Suppressor macrophage (primary cell): ENCODE measurements around the gene NTN1.

Experiments used
- DNase-seq, 4 experiments: peaks; one replicate each; pipeline ENCODE4 v3.0.0-alpha.2; 2020 to 2022

NTN1 gene

DNA sequence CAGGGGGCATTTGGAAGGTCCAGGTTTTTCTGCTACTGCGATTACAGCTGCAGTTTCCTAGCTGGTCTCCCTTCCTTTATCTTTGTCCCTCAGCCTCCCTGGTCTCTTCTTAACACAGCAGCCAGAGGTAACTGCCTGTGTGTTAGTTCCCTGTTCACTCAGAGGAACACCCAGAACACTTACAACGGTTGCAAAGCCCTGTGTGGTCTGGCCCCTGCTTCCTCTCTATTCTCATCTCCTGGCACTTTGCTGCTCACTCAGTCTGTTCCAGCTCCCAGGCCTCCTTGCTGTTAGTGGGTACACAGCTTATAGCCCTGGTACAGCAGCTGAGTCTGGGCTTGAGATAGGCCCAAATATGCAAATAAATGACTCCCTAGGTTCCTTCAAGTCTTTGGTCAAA lies 16.4 kb downstream of the NTN1 start:
- DNase-seq: peak in 2 of 4 experiments; percentile 36 to 38

DNA sequence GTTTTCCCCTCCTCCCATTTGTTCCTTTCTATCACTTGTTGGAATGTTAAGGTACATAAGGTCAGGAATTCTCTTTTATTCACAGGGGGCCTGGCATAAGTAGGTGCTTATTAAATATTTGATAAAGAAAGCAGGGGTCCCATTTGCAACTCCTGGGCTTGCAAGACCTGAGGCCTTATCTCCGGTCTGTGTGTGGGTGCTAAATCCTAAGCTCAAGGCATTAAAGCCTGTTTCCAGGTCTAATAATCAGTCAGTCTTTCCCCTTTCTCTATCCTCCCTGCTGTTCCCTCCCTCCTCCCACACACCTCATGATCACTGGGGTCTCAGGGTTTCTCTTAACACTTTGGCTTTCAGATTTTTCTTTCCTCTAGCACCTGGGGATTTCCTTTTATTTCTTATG lies 17.1 kb downstream of the NTN1 start:
- DNase-seq: no peak

DNA sequence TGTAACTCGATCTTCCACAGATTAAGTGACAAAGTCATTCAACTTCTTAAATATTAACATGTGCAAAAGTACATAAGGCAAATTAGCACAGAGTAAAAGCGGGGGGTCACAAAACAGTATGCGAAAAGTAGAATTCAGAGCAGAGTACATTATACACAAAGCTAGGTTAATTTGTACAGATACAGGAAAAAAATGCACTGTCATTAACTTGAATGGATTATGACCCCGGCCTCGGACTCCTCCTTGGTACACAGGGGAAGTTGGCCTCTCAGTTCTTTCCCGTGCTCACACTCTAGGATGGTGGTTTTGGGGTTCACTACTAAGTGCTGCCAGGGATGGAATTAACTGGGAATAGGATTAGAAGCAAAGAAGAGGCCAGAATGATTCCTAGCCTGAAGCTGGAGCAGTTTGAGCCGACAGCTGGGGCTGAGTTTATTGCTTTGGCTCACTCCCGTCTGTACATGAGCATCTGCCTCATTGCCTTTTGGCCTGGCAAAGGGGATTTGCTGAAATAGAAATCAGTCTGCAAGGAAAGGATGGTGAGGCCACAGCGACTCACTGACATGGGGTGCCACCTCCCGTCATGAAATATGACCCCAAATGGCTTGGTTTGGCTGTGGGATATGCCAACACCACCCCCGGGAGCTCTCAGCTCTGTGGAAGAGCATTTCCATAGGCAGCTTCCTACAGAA lies 23.6 kb downstream of the NTN1 start:
- DNase-seq: no peak

DNA sequence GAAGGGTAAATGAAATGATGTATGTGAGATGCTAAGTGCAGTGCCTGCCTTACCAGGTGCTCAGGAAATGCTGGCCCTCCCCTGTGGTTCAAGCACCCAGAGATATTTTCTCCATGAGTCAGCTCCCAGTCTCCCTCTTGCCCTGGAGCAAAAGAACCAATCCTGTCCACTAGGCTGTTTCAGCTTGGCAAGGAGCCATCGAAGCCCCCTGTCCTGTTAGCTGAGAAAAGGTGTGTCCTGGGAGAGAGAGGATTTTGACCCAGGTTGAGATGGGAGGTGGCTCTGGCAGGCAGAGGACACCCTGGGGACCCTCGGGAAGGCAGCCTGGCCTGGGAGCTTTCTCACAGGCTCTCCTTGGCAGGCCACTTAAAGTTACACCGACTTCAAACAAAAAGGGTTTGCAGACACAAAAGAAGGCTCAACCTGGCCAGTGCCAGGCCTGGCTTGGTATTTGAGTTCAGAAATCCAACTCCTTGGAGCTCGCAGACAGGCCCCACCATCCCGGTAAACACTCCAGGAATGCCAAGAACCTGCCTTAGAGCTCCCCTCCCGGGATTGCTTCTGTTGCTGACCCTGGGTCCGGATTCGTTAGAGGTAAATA lies 29.6 kb downstream of the NTN1 start:
- DNase-seq: no peak

DNA sequence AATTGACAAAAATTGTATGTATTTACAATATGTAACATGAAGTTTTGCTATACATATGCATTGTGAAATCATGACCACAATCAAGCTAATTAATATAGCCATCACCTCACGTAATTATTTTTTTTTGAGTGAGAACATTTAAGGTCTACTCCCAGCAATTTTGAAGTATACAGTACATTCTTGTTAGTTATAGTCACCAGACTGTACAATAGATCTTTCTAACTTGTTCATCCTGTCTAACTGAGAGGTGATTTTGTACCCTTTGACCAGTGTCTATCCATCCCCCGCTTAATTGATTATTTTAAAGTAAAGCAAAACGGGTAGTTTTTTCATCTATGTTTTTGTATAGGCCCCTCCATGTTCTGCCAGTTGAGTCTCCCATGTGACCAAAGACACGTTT lies 30.3 kb downstream of the NTN1 start:
- no peak for DNase-seq

DNA sequence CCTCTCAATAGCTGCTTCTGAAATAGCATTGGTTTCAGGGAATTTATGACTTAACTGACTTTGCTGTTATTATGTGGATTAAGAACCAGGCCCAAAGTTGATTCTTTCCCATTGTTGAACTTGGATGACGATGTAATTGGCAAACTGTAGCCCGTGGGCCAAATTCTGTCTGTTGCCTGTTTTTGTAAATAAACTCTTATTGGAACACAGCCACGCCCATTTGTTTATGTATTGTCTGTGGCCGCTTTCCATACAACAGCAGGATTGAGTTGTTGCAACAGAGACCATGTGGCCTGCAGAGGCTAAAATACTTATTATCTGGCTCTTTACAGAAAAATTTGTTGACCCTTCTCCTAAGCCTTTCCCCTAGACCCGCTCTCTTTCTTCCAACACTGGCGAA lies 31.6 kb downstream of the NTN1 start:
- no peak for DNase-seq

DNA sequence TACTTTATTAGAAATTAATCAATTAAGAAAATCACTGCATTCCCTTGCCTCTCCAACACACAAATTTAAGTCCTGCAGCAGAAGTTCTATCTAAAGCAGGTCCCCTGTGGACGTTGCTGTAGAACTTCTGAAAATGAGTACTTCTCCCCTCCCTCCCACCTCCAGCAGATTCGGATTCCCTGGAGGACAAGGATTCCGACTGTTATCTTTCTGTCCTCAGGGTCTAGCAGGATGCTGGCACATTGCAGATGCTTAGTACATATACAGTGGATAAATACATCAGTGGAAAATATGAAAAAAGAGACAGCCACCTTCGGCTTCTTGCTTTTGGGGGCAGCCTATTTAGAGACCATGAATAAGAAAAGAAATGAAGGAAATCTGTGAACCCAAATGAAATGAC lies 32.1 kb downstream of the NTN1 start:
- DNase-seq: no peak

DNA sequence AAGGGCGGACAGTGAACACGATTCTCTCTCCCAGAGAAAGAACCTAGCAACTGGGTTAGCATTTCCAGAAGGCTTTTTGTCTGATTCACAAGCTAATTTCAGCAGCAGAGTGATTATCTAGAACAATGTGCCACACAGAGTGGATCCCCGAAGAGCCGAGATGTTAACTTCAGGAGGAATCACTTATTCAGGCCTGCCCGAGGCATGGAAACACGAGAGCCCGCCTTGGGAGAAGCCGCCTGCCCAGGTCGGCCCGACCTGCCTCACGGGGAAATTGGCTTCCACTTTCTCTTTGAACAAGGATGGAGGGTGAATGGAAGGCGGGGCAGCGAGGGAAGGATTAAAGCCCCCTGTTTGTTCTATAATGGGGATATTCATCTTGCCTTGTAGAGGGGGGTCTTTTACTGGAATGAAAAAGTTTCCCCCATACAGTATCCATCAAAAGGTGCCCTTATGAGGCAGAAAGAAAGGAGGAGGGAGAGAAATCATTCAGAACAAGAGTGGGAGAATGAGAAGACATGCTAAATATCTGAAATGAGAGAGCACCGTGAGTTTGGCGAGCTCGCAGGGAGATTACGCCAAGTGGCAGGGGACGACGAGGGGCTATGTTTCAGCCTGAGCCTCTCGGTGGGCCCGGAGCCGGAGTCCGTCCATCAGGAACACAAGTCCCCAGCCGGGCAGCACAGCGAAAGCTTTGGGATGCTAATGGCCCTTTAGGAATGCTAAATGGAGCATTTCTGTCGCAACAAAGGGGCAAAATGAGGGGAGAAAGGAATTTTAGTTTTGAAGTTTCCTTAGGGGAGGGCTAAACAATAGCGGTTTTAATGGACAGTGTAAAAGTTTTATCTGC lies 33.0 kb downstream of the NTN1 start:
- no peak for DNase-seq

DNA sequence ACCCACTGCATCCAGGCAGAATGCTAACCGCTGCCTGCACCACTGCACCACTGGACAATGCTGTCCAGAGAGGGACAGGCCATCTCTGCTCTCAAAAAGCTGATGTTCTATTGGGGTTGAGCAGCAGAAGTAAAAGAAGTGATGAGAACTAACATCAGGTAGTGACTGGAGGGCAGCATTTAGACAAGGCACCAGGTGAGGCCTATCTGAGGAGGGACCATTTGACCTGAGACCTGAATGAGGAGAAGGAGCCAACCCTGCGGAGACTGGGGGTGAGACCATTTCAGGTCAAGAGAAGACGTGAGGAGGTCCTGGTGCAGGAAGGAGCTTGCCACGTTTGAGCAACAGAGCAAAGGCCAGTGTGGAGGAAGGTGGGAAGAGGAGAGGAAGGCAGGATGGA lies 34.0 kb downstream of the NTN1 start:
- DNase-seq: no peak

DNA sequence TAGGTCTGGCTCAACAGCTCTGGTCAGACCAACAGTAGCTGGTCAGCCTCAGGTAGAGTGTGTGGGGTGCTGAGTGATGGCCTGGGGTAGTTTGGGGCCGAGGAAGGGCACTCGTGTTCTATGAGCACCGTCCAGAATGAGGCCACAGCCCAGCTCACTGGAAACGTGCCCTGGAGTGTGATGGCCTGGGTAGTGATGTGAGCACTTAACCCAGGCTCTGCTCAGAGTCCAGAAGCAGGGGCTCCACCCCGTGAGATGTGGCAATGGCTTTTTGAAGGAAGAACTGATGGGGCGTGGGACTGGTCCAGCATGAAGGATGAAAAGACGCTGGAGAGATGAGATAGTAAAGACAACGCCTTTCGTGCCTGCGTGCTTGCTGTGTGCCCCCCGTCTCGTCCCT lies 35.3 kb downstream of the NTN1 start:
- no peak for DNase-seq

DNA sequence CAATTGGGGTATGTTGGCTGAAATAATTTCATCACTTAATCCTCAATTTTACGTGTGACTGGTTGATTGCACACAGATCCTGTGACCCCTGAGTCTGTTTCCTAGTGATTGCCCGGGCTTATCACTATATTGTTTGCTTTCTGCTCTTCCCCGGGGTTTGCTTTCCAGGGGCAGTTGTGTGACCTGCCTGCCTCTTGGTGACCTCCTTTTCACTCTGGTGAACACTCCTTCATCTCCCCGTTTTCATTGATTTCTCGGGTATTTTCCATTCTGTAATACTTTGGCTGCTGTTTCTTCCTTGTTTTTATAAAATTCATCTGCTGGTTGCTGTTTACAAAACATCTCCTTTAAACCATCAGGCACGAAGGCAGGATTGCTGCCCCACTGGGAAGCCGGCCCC lies 36.0 kb downstream of the NTN1 start:
- DNase-seq: no peak

DNA sequence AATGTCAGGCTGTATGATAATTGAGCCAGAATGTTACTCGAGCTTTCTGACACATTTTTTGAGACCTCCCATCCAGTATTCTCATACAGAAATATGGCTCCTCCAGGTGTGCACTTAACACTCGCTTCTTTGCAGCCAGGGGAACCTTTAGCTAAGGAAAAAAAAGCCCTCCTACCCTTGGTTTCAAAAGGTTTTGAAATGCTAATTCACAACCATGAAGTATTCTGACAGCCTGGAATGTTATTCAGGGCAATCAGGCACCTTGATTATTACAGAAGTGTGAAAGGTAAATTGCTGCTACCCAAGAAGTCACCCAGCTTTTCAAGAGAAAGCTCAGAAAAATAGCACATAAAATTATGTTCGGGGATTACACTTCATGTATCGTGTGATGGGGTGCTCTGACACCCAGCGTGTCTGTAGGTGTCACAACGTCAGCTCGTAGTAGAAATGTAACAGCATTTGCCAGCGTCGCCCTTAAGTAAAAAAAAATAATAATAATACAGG lies 41.1 kb downstream of the NTN1 start:
- no peak for DNase-seq

DNA sequence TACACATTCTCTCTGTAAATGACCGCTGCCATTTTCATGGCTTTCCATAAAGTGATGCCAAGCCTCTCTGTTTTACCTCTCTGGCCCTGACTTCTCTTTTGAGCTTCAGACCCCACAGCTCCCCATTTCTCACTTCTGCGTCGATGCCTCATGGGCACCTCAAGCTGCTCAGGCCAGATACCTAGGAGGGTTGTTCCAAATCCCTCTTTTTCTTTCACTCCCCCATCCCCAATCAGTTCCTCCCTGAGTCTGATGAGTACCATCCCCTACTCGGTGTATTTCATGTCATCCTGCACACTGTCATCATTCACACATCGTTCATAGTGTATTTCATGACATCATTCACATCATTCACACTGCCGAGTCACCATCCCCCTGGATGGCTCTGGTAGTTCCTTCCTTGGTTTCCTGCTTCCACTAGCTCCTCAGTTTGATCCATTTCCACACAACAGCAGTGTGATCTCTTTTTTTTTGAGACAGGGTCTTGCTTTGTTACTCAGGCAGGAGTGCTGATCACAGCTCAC lies 43.1 kb downstream of the NTN1 start:
- no peak for DNase-seq

DNA sequence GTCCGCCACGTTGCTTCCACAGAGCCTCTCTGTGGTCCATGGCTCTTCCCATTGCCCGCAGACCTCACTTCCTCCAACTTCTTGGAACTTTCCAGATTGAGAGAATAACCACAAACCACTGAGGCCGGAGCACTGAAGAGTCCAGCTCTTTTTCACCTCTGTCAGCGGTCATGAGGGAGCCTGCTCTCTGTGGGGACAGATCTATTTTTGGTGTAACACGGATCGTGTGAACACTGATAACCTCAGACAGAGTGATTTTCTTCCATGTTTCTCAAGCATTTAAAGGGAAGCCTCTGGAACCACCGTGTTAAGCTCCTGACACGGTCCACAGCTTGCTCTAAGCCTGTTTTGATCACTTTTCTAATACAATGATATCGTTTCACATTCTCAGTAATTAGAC lies 49.7 kb downstream of the NTN1 start:
- DNase-seq: no peak

DNA sequence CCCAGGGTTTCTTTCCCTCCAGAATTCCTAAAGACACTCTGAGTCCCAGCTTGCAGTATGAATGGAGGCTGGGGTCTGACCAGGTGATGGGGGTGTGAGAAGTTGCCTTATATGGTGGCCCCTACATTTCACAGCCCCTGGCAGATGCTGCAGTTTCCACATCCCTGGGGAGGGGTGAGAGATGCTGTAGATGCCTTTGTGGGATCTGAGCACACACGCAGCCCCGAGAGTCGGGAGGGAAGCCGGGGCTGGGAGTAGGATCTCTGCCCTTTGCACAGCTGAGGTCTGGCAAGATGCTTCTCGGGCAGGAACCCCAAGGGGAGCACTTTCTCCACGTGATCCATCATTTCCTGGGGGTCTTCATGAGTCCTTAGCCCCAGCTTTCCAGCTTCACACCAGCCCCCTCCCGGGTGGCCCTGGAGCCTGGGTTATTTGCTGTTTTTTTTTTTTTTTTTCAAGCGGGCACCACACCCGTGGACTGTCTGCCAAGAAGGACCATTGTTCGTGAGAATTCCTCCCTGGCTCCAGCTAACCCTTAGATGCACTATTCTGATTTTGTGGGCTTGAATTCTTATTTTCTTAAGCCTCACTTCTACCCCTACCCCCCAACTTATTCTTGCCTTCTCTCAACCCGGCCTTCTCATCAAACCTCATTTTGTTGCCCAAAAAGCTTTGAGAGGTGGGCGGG lies 50.6 kb downstream of the NTN1 start:
- DNase-seq: no peak

DNA sequence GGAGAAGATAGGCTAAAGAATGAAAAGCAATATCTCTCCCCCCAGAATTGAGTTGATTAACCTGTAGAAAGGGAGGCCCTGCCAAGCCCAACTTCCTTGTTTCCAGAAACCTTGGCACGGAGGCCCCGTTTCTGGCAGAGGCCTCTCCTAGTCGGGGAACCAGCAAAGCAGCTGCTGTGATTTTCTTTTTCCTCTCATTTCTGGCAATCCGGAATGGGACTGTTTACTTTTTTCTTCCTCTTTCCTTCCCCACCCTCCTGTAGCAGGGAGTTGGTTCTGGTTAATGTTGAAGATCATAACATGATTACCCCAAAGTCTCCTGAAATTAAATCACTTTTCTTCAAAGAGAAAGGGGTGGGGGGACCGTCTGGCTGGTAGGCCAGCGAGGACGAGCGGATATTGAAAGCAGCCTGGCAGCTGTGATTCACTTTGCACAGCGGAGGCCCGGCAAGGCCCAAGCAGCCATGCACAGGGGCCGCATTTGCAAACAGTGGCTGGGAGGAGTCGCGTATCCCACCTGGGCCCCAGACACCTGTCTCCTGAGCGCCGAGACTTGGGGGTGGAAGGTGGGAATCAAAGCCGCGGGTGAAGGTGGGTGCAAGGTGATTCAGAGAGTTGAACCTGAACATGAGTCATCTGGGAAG lies 51.5 kb downstream of the NTN1 start:
- no peak for DNase-seq

DNA sequence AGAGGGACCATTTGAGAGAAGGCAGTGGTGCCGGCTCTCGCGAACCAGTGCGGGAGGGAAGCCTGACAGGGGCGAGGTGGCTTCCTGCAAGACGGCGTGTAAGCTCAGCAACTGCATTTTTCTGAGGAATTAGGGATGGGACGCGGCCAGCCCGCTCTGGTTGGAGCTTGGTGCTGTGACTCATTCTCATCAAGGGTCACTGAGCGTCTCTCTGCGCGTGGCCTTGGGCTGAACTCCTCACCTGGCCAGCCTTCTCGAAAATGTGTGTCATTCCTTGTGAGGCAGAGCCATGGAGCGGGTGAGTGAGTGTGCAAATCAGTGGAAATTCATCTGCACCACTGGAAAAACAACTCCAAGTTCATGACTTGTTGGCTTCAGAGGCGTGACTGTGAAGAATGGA lies 52.8 kb downstream of the NTN1 start:
- no peak for DNase-seq

DNA sequence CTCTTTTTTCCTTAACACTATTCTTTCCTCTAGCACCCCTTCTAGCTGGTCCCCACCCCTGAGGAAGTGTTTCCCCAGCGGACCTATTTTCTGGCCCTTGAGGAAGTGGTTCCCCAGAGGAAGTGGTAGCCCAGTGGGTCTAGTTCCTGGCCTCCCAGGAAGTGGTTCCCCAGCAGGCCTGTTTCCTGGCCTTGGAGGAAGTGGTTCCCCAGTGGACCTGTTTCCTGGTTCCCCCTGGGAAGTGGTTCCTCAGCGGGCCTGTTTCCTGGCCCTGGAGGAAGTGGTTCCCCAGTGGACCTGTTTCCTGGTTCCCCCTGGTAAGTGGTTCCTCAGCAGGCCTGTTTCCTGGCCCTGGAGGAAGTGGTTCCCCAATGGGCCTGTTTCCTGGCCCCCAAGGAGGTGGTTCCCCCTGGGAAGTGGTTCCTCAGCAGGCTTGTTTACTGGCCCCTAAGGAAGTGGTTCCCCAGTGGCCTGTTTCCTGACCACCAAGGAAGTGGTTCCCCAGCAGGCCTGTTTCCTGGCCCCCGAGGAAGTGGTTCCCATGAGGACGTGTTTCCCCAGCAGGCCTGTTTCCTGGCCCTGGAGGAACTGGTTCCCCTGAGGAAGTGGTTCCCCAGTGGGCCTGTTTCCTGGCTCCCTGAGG lies 58.3 kb downstream of the NTN1 start:
- DNase-seq: peak in 3 of 4 experiments; percentile 6 to 19 (median 8)

DNA sequence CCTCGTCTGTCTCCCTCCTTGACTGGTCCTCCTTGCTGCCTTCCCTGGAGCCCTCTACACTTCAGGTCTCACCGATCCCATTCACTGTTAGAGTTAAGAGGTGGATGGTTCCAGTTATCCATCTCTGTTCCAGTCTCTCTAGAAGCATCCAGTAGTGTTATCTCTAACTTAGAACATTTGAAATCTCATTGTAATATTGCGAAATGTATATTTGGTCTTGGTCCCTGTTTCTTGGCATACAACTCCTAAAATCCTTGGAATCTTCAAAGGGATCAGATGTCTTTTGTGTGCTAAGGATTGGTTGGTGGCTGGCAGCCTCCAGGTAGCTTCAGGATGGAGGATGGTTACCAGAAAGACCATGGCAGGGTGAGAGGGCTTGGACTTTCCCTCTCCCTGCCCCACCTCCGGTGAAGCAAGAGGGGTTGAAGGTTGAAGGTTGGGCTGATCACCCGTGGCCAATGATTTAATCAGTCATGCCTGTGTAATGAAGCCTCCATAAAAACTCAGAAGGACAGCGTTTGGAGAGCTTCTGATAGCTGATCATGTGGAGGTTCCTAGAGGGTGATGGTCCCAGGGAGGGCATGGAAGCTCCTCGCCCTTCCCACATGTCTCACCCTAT lies 59.1 kb downstream of the NTN1 start:
- no peak for DNase-seq

DNA sequence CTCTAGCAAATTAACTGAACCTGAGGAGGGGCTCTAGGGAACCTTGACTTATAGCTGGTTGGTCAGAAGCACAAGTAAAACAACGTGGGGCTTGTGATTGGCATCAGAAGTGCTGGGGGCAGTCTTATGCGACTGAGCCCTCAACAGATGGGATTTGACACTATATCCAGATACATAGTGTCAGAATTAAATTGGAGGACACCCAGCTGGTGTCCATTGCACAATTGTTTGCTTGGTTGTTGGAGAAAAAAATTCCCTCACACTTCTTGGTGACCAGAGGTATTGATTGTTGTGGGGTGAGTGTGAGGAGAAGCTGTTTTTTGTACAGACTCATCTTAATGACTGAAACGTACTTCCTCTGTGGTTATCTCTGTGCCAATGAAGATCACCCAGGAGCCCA lies 59.7 kb downstream of the NTN1 start:
- DNase-seq: no peak

DNA sequence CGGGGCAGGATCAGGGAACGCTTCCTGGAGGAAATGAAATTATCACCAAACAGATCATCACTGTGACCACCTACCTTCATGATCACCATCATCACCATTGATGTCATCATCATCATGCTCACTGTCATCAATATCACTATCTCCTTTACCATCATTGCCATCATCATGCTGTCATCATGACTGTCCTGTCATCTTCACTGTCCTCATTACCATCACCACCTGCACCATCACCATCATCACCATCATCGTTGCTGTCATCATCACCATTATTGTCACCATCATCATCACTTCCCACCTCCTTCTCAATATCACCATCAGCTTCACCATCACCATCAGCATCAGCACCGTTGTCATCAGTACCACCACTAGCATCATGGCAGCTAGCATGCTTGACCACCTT lies 65.3 kb downstream of the NTN1 start:
- DNase-seq: no peak
